A549 (cell line): ENCODE data around the gene BCAS3.

Source experiments
- CEBPB ChIP-seq, 2 experiments: fragments of >200 bp in 1 of 2; sonication (Bioruptor Twin) in 1 of 2; formaldehyde crosslinking in 1 of 2; IDR thresholded peaks; 2 replicates each; pipeline ENCODE4 v1.6.1; 2012 to 2016
- ELK1 ChIP-seq: fragments of 150-350 bp; IDR thresholded peaks from 2 replicates; pipeline ENCODE4 v1.6.1; 2014; ENCODE audit warnings: low read depth, mild to moderate bottlenecking, low read length
- HDAC2 ChIP-seq: fragments of 200-600 bp; sonication (generic); IDR thresholded peaks from 2 replicates; pipeline ENCODE4 v1.6.1; 2016
- HOXB5 ChIP-seq: fragments of 250-450 bp; sonication (Bioruptor Pico); IDR thresholded peaks from 2 replicates; pipeline ENCODE4 v1.5.0; 2020; ENCODE audit warnings: mild to moderate bottlenecking, moderate library complexity
- JUNB ChIP-seq: fragments of >200 bp; sonication (Bioruptor Twin); formaldehyde crosslinking; IDR thresholded peaks from 2 replicates; pipeline ENCODE4 v1.6.1; 2016
- POLR2A ChIP-seq: IDR thresholded peaks from 2 replicates; pipeline ENCODE4 v1.6.1; 2012; ENCODE audit warnings: mild to moderate bottlenecking, low read length
- RAD21 ChIP-seq, 2 experiments: fragments of >200 bp in 1 of 2; sonication (Bioruptor Twin) in 1 of 2; formaldehyde crosslinking in 1 of 2; IDR thresholded peaks in 1 of 2; conservative IDR thresholded peaks in 1 of 2; 2 replicates in 1 of 2; 3 replicates in 1 of 2; pipeline ENCODE4 v1.6.1; 2012 to 2018; ENCODE audit warnings: inconsistent platforms in 1 of 2
- RCOR1 ChIP-seq: fragments of 150-350 bp; IDR thresholded peaks from 2 replicates; pipeline ENCODE4 v1.6.1; 2014; ENCODE audit warnings: antibody characterized with exemption, low read length, low read depth
- REST ChIP-seq: fragments of 200-600 bp; sonication (generic); IDR thresholded peaks from 2 replicates; pipeline ENCODE4 v1.6.1; 2016; ENCODE audit warnings: antibody characterized with exemption, mild to moderate bottlenecking, moderate library complexity
- RFX5 ChIP-seq: fragments of 450-650 bp; IDR thresholded peaks from 2 replicates; pipeline ENCODE4 v1.7.1; 2014; ENCODE audit warnings: antibody characterized with exemption, mild to moderate bottlenecking, moderate library complexity
- SMC3 ChIP-seq: fragments of >200 bp; sonication (Bioruptor Twin); formaldehyde crosslinking; IDR thresholded peaks from 3 replicates; pipeline ENCODE4 v1.6.1; 2018; ENCODE audit warnings: inconsistent platforms
- SREBF2 ChIP-seq: fragments of 450-650 bp; IDR thresholded peaks from 2 replicates; pipeline ENCODE4 v1.6.1; 2014; ENCODE audit warnings: mild to moderate bottlenecking, moderate library complexity
- TF ChIP-seq, protein P1 (sequence below): IDR thresholded peaks from 2 replicates; pipeline ENCODE4 v1.6.1; 2012
- TF ChIP-seq, protein P2 (sequence below): fragments of >200 bp; sonication (Bioruptor Twin); formaldehyde crosslinking; IDR thresholded peaks from 3 replicates; pipeline ENCODE4 v1.5.1; 2016

DNA sequence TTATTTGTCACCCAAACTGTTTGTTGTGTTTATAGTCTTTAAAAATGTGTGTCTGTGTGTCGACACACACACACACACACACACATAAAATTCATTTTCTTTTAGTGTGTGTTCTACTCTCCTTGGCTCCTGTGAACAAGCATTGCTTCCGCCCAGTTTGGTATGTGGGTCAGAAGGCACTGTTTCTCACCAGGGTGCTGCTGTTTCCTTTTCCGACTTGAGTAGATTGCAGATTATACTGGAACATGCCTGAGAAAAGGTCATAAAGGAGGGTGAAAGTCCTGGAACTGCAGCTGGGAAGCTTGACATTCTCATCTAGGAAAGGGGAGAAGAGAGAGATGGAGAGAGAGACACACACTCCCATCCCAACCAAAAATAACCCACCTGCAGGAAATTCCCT, 330.3 kb downstream of the BCAS3 start:
- TF ChIP-seq ELK1 = no peak
- TF ChIP-seq JUNB = no peak
- TF ChIP-seq RCOR1 = no peak
- TF ChIP-seq, protein P1, sequence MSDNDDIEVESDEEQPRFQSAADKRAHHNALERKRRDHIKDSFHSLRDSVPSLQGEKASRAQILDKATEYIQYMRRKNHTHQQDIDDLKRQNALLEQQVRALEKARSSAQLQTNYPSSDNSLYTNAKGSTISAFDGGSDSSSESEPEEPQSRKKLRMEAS = no peak
- TF ChIP-seq HOXB5 (CRISPR knock-in tag) = no peak
- TF ChIP-seq RFX5 = no peak
- TF ChIP-seq, protein P2, sequence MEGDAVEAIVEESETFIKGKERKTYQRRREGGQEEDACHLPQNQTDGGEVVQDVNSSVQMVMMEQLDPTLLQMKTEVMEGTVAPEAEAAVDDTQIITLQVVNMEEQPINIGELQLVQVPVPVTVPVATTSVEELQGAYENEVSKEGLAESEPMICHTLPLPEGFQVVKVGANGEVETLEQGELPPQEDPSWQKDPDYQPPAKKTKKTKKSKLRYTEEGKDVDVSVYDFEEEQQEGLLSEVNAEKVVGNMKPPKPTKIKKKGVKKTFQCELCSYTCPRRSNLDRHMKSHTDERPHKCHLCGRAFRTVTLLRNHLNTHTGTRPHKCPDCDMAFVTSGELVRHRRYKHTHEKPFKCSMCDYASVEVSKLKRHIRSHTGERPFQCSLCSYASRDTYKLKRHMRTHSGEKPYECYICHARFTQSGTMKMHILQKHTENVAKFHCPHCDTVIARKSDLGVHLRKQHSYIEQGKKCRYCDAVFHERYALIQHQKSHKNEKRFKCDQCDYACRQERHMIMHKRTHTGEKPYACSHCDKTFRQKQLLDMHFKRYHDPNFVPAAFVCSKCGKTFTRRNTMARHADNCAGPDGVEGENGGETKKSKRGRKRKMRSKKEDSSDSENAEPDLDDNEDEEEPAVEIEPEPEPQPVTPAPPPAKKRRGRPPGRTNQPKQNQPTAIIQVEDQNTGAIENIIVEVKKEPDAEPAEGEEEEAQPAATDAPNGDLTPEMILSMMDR = no peak
- no peak for TF ChIP-seq CEBPB (IDR thresholded peaks at IDR 0.05)
- no peak for TF ChIP-seq SMC3
- no peak for TF ChIP-seq REST
- TF ChIP-seq POLR2A = no peak
- TF ChIP-seq SREBF2 = no peak
- TF ChIP-seq RAD21 (conservative IDR thresholded peaks at IDR 0.05 in 1 of 2, IDR thresholded peaks at IDR 0.05 in 1 of 2) = no peak
- TF ChIP-seq HDAC2 = no peak
